ENCODE measurements around the gene TOP3A. TPM values are rescaled to one million over a fixed set of nuclear protein-coding genes. Genes with fewer than 3 reads are reported as not detected.

Gene TOP3A
- total and polyA plus RNA-seq, 2 of the 13 experiments (the other 11 are each of a cell fraction or from before 2014, with no cell fraction given): 16.9 to 36.8 TPM

DNA sequence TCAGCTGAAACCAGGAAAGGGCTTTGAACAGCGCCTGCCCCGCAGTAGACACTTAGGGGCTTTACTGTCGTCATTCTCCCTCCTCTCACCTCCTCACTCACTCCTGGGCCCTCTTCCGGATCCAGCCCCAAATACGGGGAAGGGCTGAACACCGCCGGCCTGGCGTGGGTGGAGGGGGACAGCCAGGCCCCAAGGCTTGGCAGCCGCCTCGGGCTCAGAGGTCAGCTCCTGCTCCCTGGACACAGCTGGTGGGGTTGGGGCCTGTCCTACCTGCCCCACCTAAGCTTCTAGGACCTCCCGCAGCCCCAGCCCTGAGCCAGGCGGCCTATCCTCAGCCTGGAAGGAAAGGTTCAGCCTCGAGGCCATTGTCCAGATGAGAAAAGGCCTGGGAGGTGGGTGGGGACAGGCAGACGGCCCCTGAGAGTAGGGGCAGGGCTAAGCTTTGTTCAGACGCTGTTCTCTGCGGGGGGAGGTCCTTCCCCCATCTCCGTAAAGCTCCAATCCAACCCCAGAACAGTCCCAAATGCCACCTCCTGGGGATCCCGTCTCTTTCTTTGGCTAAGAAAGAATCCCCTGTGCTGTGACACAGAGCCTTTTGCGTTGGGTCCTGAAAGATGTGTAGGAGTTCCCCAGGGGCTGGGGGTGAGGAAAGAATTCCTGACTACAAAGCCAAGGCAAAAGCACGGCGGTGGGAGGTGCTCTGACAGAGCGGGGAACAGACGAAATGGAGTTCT, 90.2 kb downstream of the TOP3A start (continued):
- TF ChIP-seq SALL2 (CRISPR knock-in tag; IDR thresholded peaks at IDR 0.05) (0 out of 2 replicates have a peak, but pooled peaks have one; percentile 39), RFXAP (CRISPR knock-in tag; IDR thresholded peaks at IDR 0.05; ENCODE audit: borderline replicate concordance) (0 out of 2 replicates have a peak, but pooled peaks have one; percentile 45), ZNF318 (CRISPR knock-in tag; IDR thresholded peaks at IDR 0.05) (0 out of 2 replicates have a peak, but pooled peaks have one; percentile 13), HNF4A (CRISPR knock-in tag; IDR thresholded peaks at IDR 0.05) (peak; percentile 62), ELF1 (CRISPR knock-in tag; IDR thresholded peaks at IDR 0.05) (peak; percentile 53; the same call in 1 of the 2 replicates), PRDM4 (CRISPR knock-in tag; IDR thresholded peaks at IDR 0.05; ENCODE audit: borderline replicate concordance) (no peak), TIGD3 (CRISPR knock-in tag; IDR thresholded peaks at IDR 0.05; ENCODE audit: borderline replicate concordance) (peak; percentile 35; the same call in 1 of the 2 replicates), ZNF354B (CRISPR knock-in tag; IDR thresholded peaks at IDR 0.05) (0 out of 2 replicates have a peak, but pooled peaks have one; percentile 19), MYC (CRISPR knock-in tag; IDR thresholded peaks at IDR 0.05; ENCODE audit: borderline replicate concordance) (peak; percentile 71; the same call in 1 of the 2 replicates), ZNF629 (CRISPR knock-in tag; conservative IDR thresholded peaks at IDR 0.05) (no peak), SP1 (IDR thresholded peaks at IDR 0.05) (no peak), SP1 (CRISPR knock-in tag; IDR thresholded peaks at IDR 0.05) (0 out of 2 replicates have a peak, but pooled peaks have one; percentile 44), CBX5 (CRISPR knock-in tag; IDR thresholded peaks at IDR 0.05; ENCODE audit: borderline replicate concordance) (no peak; the same call in 1 of the 2 replicates), ZNF556 (CRISPR knock-in tag; IDR thresholded peaks at IDR 0.05; ENCODE audit: borderline replicate concordance) (peak; percentile 22; the same call in 1 of the 2 replicates), MAZ (IDR thresholded peaks at IDR 0.05; ENCODE audit: borderline replicate concordance, low read depth, low read length) (no peak), MAZ (CRISPR knock-in tag; IDR thresholded peaks at IDR 0.05; ENCODE audit: low read depth) (peak; percentile 22; the same call in 1 of the 2 replicates), SNAPC2 (CRISPR knock-in tag; IDR thresholded peaks at IDR 0.05) (peak; percentile 60; the same call in 1 of the 2 replicates)

Measured in HepG2 (cell line).